ENCODE measurements around the gene NEK4. TPM values are rescaled to one million over a fixed set of nuclear protein-coding genes. Genes with fewer than 3 reads are reported as not detected.

Gene NEK4
- 14.7 TPM for total RNA-seq

DNA sequence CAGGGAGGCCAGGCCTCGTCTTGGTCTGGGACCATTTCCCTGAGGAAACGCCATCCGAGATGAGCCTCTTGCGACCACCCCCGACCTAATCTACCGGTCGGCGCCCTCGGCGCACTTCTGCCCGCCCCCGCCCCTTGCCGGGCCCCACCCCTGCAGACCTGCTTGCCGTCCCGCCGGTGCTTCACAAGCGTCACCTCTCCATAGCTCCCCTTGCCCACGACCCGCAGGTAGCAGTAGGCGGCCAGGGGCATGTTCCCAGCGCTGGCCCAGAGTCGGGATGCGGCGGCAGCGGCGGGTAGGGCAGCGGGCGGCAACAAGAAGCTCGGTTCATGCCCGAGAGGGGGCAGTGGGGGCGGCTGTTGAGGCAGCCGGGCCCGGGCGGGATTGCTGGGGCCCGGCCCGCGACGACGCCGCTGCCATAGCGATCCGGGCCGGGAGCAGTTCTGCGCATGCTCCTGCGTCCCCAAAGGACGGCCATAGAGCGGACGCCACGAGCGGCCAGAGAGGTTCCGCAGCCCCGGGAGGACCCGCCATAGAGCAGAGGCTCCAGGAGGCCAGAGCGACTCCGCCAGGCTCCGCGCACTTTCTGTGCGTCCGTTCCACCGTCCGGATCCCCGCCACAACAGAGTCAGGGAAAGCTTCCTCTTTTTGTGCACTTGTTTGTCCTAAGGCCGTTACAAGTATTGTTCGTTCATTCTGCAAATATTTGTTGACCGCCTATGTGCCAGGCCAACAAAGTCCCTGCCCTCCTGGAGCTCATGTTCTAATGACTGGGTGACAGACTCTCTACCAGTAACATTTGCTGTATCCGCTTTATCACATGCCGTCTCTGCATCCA, at the start of gene NEK4:
TSS of gene NEK4 (minus strand) at position 445 of the 838 bp plus-strand sequence. CDS start at position 251, 194 bp downstream.
- peak; percentile 95 for ATAC-seq

DNA sequence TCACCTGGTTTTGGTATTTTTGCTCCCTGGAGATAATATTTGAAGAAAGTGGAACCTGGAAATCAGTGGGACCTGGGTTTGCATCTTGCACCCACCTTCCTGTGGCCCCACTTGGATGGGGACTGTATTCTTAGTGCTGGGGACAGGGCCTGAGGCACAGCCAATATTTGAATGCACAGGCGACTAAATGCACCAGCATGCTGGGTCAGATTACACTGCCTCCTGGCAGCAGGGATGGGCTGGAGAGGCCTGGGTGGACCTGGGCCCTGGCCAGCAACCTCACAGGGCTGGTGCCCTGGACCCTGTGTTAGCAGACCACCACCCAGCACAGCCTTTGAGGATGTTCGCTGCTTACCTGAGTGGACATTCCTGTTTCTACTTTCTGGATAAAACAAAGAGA, 49.2 kb upstream of the NEK4 start:
- no peak for ATAC-seq

DNA sequence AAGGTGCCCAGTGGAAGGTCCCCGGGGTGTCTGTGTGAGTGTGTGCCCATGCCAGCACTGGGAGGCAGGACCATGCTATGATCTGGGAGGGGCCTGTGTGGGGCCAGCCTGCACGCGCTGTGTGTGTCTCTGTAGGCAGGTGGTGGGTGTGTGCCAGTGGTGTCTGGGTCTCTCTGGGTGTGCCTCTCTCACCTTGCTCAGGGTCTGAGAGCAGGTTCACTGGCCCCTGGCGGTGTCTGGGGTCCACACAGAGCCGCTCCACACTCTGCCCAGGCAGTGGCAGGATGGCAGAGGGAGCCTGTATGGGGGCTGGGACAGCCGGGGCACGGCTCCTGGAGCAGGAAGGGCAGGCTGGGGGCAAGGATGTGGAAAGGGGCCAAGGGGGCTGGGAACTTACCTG, 47.1 kb upstream of the NEK4 start:
- peak; percentile 15 for ATAC-seq

DNA sequence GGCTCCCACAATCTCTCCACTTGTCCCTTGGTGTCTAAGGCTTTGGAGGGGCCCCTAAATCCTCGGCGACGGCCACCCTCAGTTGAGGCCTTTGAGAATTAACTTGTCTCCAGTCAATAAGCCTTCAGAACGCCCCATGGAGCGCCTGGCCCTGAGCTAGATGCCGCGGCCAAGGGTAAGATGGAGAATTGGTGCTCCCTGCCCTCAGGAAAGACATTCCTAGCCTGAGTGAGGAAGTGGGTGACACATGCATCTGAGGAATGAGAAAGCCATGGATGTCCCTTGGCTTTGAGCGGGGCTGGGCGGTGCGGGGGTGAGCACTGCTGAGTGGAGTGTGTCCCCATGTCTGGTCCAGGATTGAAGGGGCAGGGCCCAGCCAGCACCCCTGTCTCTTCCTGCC, 46.5 kb upstream of the NEK4 start:
- ATAC-seq = no peak

DNA sequence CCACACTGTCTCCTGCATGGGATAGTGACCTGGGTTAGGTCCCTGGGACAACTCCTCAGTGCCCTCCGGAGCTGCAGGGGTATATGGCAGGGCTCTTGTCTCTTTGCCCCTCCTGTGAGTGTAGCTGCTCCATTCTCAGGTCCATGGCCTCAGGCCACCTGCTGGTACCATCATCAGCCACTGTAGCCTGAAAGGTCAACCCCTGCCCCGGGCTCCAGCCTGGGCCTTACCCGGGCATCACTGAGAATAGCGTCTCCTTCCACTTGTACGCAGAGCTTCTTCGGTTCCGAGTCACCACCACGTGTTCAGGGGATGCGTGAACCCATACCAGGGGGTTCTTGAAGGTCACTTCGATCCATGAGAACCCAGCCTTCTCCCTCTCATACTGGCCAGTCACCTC, 45.9 kb upstream of the NEK4 start:
- ATAC-seq = no peak

DNA sequence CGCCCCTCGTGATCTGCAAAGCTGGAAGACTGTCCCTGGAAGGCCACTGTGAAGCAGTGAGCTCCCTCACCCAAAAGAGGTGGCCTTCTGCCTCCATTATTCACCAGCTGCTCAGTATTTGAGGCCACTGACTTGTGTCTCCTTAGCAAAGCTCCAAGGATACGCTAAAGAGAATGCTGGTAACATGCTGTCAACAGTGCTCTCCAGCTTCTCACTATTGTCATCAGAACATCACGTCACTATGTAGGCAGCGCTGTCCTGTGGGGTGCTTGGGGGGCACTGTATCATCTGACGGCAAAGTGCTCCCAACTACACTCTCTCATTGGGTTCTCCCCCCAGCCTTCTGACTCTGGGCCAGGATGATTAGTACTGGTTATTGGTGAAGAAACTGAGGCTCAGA, 45.5 kb upstream of the NEK4 start:
- ATAC-seq = no peak

DNA sequence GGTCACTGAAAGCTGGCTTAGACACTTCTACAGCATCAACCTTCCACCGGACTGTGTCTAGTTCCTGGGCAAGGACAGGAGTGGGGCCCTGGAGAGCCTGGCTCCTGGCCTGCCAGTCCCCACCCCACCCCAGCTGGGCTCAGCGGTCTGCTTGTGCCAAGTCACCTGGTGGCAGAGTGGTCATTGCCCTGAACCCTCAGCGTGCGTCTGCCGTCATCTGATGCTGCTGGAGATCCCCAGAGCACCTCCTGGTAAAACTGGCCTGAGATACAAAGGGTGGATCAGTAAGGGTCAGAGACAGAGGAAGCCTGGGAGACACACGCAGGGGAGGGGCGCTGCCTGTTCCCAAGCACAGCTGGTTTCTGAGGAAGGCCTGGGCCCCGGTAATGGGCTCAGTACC, 43.1 kb upstream of the NEK4 start:
- no peak for ATAC-seq

DNA sequence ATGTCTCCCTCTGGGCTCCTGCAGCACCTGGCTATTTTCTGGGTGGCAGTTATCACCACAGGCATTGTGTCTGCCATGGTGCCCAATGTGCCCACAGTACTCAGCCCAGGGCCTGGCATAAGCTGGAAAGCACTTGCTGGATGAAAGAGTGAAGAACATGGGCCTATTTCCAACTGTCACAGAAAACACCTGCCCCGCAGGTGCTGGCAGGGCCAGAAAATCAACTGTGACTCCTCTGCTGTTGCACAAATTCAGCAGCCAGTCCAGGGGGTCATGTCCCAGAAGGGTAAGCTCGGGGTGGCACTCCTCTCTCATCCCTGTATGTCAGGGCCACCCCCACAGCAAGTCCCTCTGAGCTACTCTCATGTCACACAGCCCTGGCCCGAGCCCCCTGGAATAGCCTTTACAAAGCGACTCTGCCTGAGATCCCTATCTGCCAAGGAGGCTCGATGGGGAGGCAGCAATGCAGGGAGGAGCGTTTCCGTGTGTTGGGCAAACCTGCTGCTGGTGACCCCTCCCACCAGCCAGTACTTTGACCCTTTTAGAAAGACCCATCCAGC, 40.8 kb upstream of the NEK4 start:
- no peak for ATAC-seq

DNA sequence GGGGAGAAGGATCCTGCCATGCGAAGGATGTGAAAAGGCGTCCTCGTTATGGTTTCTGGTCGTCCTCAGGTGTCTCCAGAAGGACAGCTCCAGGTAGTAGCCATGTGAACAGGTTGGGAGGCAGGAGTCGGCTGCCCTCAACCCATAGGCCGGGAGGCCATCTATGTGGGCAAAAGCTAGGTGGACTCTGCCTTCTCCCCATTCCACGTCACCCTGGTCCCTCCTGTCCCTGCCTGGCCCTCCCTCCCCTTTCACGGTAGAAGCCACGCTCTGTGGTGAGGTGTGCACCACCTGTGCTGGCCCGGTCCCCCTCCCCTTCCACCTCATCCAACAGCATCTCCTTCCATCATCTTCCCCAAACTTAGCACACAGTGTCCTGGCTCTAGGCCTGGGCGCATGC, 40.2 kb upstream of the NEK4 start:
- no peak for ATAC-seq

DNA sequence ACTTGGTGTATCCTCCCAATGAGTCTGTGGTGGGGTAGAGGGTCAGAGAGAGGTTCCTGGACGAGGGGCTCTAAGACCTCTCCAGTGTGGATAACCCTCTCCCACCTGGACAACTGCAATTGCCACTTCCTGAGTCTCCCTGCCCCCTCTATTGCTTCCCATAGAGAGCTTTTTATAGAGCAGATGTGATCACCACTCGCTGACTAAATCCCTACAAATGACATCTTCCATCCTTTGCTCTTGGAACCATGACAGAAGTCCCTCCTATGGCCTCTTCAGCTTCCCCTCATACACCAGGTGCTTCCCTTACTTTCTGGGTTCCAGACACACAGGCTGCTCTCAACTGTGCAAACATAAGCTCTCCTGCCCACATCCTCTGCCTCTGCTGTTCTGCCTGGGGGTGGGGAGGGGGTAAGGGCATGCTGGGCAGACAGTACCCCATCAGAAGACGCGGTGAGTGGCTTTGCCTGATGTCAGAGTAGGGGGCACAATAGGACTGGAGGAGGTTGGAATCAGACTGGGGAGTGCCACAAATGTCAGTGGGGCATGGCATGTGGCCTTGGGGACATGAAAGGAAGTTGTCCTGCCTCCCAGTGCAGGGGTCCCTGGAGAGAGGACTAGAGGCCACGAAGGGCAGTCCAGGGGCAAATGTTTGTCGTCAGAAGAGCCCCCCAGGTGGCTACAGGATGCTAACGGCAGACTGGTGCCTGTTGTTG, 39.1 kb upstream of the NEK4 start:
- ATAC-seq = no peak

DNA sequence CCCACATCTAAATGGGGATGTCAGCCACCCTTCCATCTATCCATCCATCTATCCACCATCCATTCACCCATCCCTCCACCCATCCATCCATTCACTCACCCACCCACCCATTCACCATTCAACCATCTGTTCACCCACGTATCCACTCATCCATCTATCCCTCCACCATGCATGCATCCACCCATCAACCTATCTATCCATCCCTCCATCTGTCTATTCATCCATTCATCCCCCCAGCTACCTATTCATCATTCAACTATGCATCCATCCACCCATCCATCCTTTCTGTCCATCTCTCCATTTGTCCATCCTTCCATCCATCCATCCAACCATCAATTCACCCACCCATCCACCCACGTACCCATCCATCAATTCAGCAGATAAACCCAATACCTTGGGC, 38.4 kb upstream of the NEK4 start:
- no peak for ATAC-seq

DNA sequence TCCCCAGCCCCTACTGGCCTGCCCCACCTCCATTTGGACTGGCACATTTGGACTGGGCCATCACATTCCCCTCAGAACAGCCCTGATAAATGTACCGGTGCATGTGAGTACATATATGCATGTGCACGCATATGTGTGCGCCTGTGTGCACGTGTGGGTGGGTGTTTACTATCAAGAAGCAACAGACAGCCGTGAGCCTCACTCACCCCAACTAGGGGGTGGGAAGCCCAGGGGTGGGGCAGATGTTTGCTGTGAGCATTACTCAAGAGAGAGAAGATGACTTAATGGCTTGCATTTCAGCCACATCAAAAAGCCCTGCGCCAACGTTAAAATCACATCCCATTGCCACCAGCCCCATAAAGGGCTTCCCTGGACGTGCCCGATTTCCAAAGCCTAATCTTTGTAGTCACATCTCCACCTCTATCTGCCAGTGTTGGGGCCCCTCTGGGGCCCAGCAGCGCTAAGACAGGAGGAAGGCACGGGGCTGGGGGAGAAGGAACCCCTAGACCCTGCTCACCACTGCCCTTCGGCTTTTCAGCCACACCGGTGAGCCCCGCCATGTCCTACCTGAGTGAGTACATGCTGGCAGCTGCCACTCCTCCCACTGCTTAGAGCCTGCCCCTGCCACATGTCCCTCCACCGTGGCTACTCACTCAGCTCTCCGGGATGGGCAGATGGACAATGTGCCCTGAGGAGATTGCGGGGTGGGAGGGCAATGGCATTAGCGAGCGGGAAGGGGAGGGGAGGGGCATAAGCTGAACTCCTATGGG, 34.7 kb upstream of the NEK4 start:
- no peak for ATAC-seq

DNA sequence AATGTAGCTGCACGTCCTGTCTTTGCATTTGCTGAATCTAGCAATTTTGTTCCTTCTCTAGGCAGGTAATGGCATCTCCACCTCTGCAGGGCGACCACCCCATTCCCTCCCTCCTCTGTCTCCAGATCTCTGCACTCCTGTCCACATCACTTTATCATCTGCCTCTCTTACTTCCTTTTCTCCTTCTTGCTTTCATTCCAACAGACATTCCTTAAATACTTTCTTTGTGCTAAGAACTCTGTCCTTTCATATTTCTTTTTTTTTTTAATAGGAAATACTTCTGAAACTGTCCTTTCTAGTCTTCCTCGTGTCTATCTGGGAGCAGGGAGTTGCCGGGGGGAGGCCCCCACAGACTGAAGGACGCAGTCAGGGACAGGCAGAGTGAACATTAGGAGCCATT, 31.1 kb upstream of the NEK4 start:
- no peak for ATAC-seq

DNA sequence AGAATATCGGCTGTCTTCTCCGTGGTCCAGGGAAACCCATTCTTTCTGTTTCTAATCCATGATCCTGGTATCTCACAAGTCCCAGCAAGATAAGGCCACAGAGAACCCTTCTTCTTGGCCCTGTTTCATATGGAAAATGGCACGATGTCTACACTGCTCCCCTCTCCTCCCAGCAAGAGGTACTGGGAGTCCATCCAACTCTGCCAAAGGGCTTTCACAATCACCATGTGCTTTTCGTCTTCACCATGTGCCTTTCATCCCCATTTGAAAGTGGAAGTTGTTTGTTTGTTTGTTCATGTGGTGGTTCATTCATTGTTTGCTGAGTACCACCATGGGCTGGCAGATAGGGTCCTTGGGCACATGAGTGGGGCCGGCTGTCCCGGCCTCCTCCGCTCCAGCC, 29.3 kb upstream of the NEK4 start:
- no peak for ATAC-seq

DNA sequence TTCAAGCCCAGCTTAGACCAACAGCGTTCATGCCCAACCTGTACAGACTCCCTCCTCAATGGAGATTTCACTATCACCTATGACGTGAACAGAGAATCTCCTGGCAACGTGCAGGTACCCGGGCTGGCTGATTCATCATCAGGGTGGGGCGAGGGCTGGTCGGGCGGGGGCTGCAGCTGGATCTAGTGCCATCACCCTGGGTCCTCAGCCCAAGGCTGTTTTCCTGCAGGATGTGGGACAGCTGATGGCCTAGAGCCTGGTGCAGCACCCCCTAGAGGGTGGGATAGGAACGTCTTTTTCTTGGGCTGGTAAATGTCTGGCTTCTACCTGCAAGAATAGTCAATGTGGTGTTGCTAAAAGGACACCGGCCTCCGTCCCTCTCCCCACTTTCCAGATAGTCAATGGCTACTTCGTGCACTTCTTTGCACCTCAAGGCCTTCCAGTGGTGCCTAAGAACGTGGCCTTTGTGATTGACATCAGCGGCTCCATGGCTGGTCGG, 28.3 kb upstream of the NEK4 start:
- ATAC-seq = peak; percentile 38

DNA sequence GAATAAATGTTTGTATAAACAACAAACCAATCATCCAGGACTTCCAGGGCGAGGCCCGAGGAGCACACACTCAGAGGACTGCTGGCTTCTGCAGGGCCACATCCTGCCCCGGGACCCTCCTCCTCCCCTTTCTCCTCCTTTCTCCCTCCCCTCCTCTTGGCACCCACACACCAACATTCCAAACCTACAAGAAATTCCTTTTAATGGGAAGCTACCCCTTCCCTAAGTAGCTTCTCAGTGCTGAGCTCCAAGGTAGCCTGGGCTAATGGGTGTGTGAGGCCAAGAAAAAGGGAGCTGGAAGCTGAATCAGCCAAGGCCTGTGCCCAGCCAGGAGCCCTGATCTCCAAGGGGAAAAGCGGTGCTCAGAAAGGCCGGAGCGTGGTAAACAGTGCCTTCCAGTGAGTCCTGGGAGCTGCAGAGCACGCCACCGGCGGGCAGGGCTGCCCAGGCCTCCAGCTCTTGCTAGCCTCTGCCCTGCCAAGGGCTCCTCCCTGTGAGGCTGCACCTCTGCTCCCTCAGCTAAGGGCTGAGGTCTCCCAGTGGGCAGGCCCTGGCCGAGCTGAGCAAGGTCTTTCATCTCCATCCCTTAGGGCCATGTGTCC, 27.7 kb upstream of the NEK4 start:
- no peak for ATAC-seq

DNA sequence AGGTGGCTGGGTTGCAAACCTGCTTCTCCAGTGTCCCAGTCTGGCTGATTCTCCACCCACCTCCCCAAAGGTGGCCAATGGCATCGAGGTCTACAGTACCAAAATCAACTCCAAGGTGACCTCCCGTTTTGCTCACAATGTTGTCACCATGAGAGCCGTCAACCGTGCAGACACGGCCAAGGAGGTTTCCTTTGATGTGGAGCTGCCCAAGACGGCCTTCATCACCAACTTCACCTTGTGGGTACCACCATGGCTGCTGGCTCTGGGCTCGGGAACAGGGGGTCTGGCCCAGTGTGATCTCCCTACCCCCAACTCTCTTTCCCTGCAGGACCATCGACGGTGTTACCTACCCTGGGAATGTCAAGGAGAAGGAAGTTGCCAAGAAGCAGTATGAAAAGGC, 25.7 kb upstream of the NEK4 start:
- ATAC-seq = no peak

DNA sequence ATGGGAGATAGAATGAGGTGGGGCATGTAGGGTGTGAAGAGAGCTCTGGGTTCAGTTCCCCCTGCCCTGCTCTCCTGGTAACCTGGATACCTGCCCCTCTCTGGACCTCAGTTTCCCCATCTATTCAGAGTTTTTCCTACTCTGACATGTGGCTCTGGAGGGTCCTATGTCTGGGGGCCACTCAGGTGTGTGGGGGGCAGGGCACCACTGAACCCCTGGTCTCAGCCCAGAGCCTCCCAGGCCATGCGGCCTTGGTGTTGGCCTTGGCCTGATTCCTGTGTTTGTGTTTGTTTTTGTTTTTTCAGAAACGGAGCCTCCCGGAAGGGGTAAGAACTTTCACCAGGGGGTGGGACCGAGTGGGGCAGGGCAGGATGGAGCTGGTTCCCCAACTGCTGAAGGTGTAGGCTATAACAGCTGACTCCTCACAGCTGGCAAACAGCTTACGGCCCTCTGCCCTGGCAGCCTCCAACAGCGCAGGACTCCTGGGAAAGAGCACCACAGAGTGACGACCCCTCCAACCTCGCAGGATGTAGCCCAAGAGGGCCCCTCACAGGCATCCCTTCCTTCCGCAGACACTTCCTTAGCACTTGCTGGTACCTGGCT, 24.7 kb upstream of the NEK4 start:
- ATAC-seq = no peak

DNA sequence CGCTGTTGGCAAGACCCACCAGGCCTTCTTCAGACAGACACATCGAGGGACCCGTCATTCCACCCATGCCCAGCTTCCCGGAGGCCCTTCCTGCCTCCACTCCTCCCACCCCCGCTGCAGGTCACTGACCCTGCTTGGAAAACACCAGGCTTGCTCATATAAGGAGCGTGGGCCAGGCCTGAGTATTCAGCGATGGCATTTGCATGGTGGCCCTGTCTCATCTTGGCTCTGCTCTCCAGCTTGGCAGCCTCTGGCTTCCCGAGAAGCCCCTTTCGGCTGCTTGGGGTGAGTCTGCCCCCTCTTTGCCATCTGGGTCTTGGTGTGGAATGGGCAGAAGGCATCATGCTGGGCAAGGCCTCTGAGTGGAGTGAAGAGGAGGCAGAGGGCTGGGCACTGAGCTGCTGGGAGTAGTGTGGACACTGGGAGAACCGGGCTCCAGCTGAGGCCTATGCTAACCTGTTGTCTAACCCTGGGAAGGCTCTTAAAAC, 23.9 kb upstream of the NEK4 start, which contains the start of gene ITIH3:
TSS of gene ITIH3 (plus strand) at position 185 of the 488 bp plus-strand sequence. CDS start at position 193, 8 bp downstream.
- ATAC-seq = no peak

DNA sequence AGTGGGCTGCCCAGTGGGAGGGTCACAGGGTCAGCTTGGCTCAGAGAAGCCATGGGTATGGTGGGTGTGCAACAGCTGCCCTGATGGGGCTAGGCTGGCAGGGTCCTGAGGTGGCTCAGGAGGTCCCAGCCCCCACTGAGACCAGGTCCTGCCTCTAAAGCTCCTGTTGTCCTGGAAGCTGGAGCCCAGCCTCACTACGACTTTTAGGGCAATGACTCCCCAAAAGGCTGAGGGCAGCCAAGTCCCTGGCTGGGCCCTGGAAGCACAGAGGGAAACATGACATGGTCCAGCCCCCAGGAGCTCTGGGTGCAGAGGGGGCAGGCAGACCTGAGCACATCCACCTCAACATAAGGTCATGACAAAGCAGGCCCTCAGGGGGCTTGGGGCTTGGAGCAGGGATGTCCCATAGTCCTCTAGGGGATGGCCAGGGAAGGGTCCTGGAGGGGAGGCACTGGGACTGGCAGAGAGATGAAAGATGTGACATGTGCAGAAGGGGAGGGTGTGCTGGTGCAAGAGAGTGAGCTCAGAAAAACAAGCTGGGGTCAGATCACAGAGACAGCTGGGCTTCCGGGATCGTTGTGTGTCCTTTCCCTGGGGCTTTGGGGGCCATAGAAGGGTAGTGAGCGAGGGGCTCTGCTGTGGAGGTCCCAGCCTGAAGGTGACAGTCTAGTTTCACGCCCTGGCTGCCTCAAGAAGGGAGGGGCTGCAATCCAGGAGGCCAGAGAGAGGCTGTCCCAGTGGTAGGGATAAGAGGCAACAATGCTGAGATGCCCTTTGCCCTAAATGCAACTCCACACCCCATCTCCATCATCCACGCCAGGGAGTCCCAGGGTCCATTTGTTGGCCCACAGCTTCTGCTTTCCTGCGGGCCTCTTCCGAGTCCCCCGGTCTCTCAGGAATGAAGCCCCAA, 23.2 kb upstream of the NEK4 start:
- no peak for ATAC-seq

All from esophagus mucosa (tissue), 1 donor.